ENCODE measurements around the gene CRLF2. TPM values are rescaled to one million over a fixed set of nuclear protein-coding genes. Genes with fewer than 3 reads are reported as not detected.
"Not testable (repeated sequence)": the region's sequence is repeated elsewhere in the genome, so short reads cannot be mapped to it uniquely, and the experiment has no call there.

CRLF2 gene
- polyA plus RNA-seq, 3 donors, result 0.03 to 0.22 (median 0.15) TPM

DNA sequence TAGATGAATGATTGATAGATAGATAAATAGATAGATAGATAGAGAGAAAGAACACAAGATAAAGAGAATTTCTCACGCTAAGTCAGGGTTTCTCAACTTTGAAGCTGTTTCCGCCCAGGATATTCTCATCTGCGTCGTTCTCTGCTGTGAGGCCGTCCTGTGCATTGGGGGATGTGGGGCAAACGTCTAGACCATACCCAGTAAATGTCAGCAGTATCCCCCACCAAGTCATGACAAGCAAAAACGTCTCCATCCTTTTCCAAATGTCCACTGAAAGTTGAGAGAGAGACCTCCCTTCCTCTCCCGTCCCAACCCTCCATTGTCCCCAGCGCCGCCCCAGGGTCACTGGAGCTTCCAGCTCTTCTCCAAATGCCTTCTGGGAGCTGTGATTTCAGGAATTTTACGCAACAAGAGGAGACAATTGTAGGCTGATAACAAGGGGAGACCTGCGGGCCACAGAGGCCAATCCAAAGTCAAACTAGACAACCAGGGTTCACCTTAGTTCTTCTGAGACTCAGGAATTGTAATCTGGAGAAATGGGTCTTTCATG lies 8.9 kb upstream of the CRLF2 start:
- no peak overlapping the region for H3K27ac ChIP-seq (ENCODE audit: low read depth, low read length)
- WGBS, 3 donors, result 71 to 82% (median 74%) methylated on average over 12 of the region's 12 CpGs

- no peak overlapping the region for H3K27ac ChIP-seq (ENCODE audit: low read depth, low read length)
- 68 to 69% (median 69%) methylated on average over 4 of the region's 4 CpGs for WGBS, 3 donors
Measured at GRCh38 chrX:1218286-1218685, 5.8 kb upstream of the CRLF2 start.

DNA sequence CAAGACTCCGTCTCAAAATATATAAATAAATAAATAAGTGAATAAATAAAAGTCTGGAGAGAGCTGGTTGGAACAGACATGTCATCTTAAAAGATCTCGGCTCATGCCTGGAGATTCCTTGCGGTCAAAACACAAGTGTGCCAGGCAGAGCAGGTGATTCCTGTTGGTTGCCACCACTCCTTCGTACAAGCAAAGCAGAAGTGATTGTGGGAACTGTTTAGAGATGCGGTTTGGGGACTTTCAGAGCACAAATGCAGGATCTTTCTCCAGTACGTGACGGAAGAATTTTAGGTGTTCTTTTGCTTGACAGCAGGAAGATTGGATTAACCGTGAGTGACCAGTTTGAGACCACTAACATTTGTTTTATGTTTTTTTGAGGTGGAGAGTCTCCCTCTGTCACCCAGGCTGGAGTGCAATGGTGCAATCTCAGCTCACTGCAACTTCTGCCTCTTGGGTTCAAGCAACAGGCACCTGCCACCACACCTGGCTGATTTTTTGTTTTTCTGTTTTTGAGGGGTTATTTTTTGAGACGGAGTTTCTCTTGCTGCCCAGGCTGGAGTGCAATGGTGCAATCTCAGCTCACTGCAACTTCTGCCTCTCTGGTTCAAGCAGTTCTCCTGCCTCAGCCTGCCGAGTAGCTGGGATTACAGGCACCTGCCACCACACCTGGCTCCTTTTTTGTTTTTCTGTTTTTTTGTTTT lies 2.8 kb upstream of the CRLF2 start:
- 42 to 60% (median 60%) methylated on average over 10 of the region's 10 CpGs for WGBS, 3 donors
- H3K27ac ChIP-seq (ENCODE audit: low read depth, low read length), result no peak overlapping the region

- WGBS, 3 donors, result 86 to 87% (median 87%) methylated on average over 11 of the region's 11 CpGs
- no peak overlapping the region for H3K27ac ChIP-seq (ENCODE audit: low read depth, low read length)
Measured at GRCh38 chrX:1213971-1214370, 1.5 kb upstream of the CRLF2 start.

DNA sequence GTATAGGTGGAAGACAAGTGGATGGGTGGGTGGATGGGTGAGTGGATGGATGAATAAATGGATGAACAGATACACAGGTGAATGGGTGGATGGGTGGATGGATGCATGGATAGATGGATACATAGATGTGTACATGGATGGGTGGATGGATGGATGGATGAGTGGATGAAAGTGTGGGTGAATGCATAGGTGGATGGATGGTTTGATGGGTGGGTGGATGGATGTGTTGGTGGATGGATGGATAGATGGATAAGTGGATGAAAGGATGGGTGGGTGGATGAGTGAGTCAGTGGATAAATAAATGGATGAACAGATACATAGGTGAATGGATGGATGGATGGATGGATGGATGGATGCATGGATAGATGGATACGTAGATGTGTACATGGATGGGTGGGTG lies 1.6 kb downstream of the CRLF2 start:
- WGBS, 3 donors, result 76 to 98% (median 92%) methylated on average over 1 of the region's 1 CpG

GRCh38 chrX:1207496-1208025 lies 4.9 kb downstream of the CRLF2 start:
- no peak overlapping the region for H3K27ac ChIP-seq (ENCODE audit: low read depth, low read length)
- 53 to 76% (median 59%) methylated on average over 15 of the region's 15 CpGs for WGBS, 3 donors

More for the DNA sequence above, 1.6 kb downstream of the CRLF2 start:
- H3K27ac ChIP-seq (ENCODE audit: low read depth, low read length), result no peak overlapping the region

DNA sequence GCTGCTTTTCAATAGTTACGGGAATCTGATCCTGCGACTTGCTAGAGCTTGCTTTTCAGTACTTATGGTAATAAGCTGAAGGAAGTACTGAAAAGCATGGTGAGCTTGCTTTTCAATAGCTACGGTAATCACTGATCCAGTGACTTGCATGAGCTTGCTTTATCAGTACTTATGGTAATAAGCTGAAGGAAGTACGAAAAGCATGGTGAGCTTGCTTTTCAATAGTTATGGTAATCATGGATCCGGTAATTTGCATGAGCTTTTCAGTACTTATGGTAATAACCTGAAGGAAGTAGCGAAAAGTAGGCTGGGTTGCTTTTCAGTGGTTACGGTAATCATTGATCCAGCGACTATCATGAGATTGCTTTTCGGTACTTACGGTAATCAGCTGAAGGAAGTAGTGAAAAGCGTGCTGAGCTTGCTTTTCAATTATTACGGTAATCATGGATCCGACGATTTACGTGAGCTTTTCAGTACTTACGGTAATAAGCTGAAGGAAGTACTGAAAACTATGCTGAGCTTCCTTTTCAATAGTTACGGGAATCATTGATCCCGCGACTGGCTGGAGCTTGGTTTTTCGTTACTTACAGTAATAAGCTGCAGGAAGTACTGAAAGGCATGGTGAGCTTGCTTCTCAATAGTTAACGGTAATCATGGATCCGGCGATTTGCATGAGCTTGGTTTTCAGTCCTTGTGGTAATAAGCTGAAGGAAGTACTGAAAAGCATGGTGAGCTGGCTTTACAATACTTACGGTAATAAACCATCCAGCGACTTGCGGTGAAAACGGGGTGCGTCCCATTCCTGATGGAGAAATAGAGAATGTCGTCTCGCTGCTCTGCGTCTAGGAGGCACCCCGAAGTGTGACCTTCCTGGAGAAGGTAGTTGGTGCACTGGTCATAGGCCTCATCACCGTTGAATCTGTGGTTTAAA lies 6.5 kb downstream of the CRLF2 start:
- 1% methylated on average over 33 of the region's 33 CpGs for WGBS, 3 donors
- no peak overlapping the region for H3K27ac ChIP-seq (ENCODE audit: low read depth, low read length)

- WGBS, 3 donors, result 83 to 90% (median 89%) methylated on average over 21 of the region's 21 CpGs
- no peak overlapping the region for H3K27ac ChIP-seq (ENCODE audit: low read depth, low read length)
Measured at GRCh38 chrX:1202251-1202650, 10.2 kb downstream of the CRLF2 start.

DNA sequence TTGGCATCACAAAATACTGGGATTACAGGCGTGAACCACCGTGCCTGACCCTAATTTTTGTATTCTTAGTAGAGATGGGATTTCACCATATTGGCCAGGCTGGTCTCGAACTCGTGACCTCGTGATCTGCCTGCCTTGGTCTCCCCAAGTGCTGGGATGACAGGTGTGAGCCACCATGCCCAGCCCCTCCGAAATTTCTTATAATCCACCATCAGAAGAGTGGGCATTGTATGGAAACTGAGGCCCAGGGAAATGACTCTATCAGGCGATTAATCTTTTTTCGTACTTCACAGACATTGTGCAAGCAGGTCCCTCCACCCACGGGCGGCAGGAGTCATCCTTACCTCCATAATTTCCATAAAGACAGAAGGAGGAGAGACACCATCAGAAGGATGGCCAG lies 16.0 kb downstream of the CRLF2 start:
- no peak overlapping the region for H3K27ac ChIP-seq (ENCODE audit: low read depth, low read length)
- WGBS, 3 donors, result 78 to 88% (median 78%) methylated on average over 10 of the region's 10 CpGs

DNA sequence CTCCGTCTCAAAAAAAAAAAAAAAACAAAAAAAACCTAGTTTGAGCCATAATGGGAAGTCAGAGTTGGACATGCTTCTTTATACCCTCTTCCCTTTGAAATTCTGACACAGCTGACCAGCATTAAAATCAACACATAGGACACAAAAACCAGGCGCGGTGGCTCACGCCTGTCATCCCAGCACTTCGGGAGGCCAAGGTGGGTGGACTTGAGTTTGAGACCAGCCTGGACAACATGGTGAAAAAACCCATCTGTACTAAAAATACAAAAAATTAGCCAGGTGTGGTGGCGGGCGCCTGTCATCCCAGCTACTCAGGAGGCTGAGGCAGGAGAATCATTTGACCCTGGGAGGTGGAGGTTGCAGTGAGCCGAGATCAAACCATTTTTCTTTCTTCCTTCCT lies 20.3 kb downstream of the CRLF2 start:
- 76 to 91% (median 86%) methylated on average over 7 of the region's 8 CpGs for WGBS, 3 donors
- H3K27ac ChIP-seq (ENCODE audit: low read depth, low read length), result not testable (repeated sequence)

DNA sequence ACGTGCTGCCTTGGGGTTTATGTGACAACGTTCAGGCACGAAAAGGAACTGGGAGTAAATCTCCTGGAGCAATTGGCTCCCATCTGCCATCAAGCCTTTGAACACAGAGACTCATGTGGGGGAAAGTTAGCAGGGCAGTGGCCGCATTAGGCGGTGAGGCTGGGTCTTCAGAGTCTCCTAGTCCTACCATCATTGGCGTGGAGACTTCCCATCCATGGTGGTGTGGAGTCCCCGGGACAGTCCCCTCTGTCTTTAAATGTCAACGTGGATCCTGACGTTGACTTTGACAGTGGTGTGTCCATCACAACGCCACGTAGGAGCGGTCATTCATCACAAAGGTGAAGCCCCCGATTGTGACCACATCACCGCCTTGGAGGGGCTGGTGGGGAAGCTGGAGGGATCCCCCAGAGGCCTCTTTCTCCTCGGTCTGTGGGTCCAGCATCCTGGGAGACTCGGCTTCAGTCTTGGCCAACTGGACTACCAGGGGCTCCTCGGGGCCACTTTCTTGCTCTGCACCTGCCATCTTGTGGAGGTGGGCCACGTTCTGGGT lies 21.8 kb downstream of the CRLF2 start:
- no peak overlapping the region for H3K27ac ChIP-seq (ENCODE audit: low read depth, low read length)
- 75 to 90% (median 85%) methylated on average over 18 of the region's 18 CpGs for WGBS, 3 donors

DNA sequence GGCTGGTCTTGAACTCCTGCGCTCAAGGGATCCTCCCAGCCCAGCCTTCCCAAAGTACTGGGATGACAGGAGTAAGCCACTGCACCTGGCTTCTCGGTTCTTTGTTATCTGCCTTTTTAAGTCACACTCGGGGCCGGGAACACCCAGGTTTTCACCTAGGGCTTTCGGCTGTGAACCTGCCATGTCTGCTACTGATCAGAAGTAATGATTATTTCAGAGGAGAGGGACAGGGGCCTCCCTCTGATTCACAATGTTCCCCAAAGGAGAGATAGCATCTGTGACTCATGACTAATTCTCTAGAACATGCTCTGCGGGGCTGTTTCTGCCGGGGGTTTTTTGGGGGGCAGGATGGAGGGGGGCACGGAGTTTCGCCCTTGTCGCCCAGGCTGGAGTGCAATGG lies 26.9 kb downstream of the CRLF2 start:
- 78 to 85% (median 83%) methylated on average over 10 of the region's 10 CpGs for whole genome bisulfite sequencing, 3 donors
- no peak overlapping the region for H3K27ac ChIP-seq (ENCODE audit: low read depth, low read length)

GRCh38 chrX:1182211-1182610 lies 30.2 kb downstream of the CRLF2 start:
- H3K27ac ChIP-seq (ENCODE audit: low read depth, low read length), result no peak overlapping the region
- WGBS, 3 donors, result 69 to 76% (median 70%) methylated on average over 4 of the region's 4 CpGs

DNA sequence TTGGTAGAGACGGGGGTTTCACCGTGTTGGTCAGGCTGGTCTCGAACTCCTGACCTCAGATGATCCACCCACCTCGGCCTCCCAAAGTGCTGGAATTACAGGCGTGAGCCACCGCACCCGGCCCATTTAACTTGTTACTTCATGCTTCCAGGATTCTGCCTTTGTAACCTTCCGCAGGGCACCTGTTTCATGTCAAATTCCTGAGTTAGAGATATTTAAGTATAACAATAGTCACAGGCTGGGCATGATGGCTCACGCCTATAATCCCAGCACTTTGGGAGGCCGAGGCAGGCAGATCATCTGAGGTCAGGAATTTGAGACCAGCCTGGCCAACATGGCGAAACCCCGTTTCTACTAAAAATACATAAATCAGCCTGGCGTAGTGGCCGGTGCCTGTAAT lies 30.8 kb downstream of the CRLF2 start:
- H3K27ac ChIP-seq (ENCODE audit: low read depth, low read length), result not testable (repeated sequence)
- 60 to 83% (median 77%) methylated on average over 14 of the region's 14 CpGs for WGBS, 3 donors

GRCh38 chrX:1181170-1181569 lies 31.3 kb downstream of the CRLF2 start:
- WGBS, 3 donors, result 52 to 74% (median 59%) methylated on average over 8 to 11 of the region's 11 CpGs
- no peak overlapping the region for H3K27ac ChIP-seq (ENCODE audit: low read depth, low read length)

DNA sequence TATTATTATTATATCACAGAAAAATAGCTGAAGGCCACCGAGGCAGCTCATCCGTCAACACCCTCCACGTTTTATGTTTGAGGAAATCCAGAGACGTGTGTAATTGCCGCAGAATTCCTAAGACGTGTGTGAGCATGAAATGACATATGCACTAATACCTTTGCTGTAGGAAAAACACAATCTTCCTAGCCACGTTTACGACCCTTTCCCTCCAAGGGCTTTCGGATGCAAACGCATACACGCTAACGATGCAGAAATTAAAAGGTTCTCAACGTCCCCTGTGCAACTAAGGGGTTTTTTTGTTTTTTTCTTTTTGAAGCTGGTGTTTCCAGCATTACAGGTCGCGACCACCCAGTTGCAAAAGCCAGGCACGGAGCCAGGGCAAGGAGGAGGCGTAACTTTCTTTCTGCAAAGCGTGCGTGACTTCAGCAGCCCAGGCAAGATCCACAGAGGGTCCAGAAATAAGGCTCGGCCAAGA lies 33.8 kb downstream of the CRLF2 start:
- 38 to 41% (median 39%) methylated on average over 20 of the region's 20 CpGs for WGBS, 3 donors
- H3K27ac ChIP-seq (ENCODE audit: low read depth, low read length), result no peak overlapping the region

DNA sequence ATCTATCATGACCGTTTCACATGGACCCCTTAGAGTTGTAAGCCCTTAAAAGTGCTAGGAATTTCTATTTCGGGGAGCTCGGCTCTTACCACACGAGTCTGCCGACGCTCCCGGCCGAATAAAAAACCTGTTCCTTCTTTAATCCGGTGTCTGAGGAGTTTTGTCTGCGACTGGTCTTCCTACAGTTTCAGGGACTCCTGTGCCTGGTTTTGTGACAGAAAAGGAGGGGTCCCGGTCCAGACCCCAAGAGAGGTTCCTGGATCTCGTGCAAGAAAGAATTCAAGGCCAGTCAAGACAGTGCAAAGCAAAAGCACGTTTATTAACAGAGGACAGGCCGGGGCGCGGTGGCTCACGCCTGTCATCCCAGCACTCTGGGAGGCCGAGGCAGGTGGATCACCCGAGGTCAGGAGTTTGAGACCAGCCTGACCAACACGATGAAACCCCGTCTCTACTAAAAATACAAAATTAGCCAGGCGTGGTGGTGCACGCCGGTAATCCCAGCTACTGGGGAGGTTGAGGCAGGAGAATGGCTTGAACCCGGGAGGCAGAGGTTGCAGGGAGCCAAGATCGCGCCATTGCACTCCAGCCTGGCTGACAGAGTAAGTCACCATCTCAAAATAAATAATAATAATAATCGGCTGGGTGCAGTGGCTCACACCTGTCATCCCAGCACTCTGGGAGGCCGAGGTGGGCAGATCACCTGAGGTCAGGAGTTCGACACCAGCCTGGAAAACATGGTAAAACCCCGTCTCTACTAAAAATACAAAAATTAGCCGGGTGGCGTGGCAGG lies 35.7 kb downstream of the CRLF2 start:
- H3K27ac ChIP-seq (ENCODE audit: low read depth, low read length), result not testable (repeated sequence)
- WGBS, 3 donors, result 87 to 92% (median 88%) methylated on average over 33 of the region's 33 CpGs

Measured in adipose tissue (tissue), 3 donors.